GM12874 (cell line): ENCODE results near the gene RYR3.

ENCODE experiments used
- CTCF ChIP-seq: IDR thresholded peaks from 2 replicates; pipeline ENCODE4 v1.5.1; 2011; ENCODE audit warnings: low read depth, mild to moderate bottlenecking, control low read depth, low read length, moderate library complexity; ENCODE audit not compliant: insufficient read depth

RYR3 gene

GRCh38 chr15:33756961-33757360 is 446.2 kb downstream of the RYR3 start:
- TF ChIP-seq CTCF, result no peak

GRCh38 chr15:33757516-33758232 is 446.9 kb downstream of the RYR3 start:
- no peak for TF ChIP-seq CTCF

- no peak for TF ChIP-seq CTCF
These were observed 455.6 kb downstream of the RYR3 start for GRCh38 chr15:33766389-33766788.

- TF ChIP-seq CTCF, result no peak
These were observed 458.0 kb downstream of the RYR3 start for GRCh38 chr15:33768670-33769190.

- TF ChIP-seq CTCF, result no peak
These were observed 463.2 kb downstream of the RYR3 start for GRCh38 chr15:33773969-33774368.

- no peak for TF ChIP-seq CTCF
These were observed 468.1 kb downstream of the RYR3 start for GRCh38 chr15:33778852-33779251.

GRCh38 chr15:33780011-33780768 is 469.4 kb downstream of the RYR3 start:
- no peak for TF ChIP-seq CTCF
